Measurements from ENCODE around the gene PIP5K1A. TPM values are rescaled to one million over a fixed set of nuclear protein-coding genes. Genes with fewer than 3 reads are reported as not detected.

Gene PIP5K1A
- total and polyA plus RNA-seq, 9 of the 15 experiments (the other 6 are each of a cell fraction or from before 2014, with no cell fraction given), result 1.9 to 42.4 (median 18.8) TPM

DNA sequence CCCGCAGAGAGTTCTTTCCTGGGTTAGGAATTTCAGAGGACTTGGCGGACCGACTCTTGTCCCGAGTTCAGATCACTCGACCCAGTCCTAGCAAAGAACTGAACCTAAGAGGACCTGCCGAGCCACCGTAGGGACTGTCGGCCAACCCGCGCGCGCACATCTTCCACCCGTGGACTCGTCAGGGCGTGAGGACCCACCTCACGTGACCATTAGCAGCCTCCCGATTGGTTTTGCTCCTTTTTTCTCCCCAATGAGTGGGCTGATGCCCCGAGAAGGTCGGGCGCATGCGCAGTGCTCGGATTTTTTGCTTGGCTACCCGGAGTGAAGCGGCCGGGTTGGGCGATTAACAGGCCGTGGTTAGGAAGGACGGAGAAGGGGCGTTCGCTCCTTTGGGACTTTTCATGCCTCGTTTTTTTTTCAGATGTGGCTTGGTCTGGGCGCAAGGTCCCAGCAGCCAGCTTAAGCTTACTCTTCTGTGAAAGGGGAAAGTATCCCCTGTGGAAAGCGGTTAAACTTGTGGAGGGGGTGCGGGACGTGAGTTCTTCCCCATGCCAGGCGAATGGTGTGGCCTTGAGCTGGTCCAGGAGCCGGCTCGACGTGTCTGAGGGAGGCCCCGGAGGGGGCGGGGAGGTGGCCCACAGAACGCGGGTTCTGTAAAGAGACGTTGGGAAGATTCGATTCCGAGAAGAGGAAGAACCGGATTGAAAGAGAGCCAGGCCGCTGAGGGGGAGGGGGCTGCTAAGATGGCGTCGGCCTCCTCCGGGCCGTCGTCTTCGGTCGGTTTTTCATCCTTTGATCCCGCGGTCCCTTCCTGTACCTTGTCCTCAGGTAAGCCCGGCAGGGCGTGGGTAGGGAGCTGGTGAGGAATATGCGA, at the start of gene PIP5K1A (continued):
- TF ChIP-seq NR2C2 (CRISPR knock-in tag; IDR thresholded peaks at IDR 0.05) (no peak), NR2C2 (tag; IDR thresholded peaks at IDR 0.05) (peak; percentile 87), ZC3H4 (CRISPR knock-in tag; IDR thresholded peaks at IDR 0.05; ENCODE audit: borderline replicate concordance) (no peak), ZBTB7A (IDR thresholded peaks at IDR 0.05; ENCODE audit: borderline replicate concordance, control insufficient read depth, low read depth, low read length) (peak; percentile 42; the same call in 1 of the 2 replicates), E4F1 (CRISPR knock-in tag; IDR thresholded peaks at IDR 0.05; ENCODE audit: borderline replicate concordance) (no peak), ZNF778 (CRISPR knock-in tag; IDR thresholded peaks at IDR 0.05) (no peak), BCL6 (CRISPR knock-in tag; IDR thresholded peaks at IDR 0.05) (no peak), REST (IDR thresholded peaks at IDR 0.05; ENCODE audit: borderline replicate concordance) (peak; percentile 84), REST (CRISPR knock-in tag; IDR thresholded peaks at IDR 0.05; ENCODE audit: low read depth) (no peak), NCOA6 (IDR thresholded peaks at IDR 0.05) (no peak), PHB2 (IDR thresholded peaks at IDR 0.05; ENCODE audit: low read depth) (no peak), HMG20A (CRISPR knock-in tag; conservative IDR thresholded peaks at IDR 0.05) (no peak), BACH1 (tag; IDR thresholded peaks at IDR 0.05) (no peak)
- TF ChIP-seq, protein P1, sequence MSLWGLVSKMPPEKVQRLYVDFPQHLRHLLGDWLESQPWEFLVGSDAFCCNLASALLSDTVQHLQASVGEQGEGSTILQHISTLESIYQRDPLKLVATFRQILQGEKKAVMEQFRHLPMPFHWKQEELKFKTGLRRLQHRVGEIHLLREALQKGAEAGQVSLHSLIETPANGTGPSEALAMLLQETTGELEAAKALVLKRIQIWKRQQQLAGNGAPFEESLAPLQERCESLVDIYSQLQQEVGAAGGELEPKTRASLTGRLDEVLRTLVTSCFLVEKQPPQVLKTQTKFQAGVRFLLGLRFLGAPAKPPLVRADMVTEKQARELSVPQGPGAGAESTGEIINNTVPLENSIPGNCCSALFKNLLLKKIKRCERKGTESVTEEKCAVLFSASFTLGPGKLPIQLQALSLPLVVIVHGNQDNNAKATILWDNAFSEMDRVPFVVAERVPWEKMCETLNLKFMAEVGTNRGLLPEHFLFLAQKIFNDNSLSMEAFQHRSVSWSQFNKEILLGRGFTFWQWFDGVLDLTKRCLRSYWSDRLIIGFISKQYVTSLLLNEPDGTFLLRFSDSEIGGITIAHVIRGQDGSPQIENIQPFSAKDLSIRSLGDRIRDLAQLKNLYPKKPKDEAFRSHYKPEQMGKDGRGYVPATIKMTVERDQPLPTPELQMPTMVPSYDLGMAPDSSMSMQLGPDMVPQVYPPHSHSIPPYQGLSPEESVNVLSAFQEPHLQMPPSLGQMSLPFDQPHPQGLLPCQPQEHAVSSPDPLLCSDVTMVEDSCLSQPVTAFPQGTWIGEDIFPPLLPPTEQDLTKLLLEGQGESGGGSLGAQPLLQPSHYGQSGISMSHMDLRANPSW (CRISPR knock-in tag; IDR thresholded peaks at IDR 0.05), result no peak

Data from K562 (cell line).